Activated CD8-positive, alpha-beta T cell treated with anti-CD3 and anti-CD28 coated beads for 36 hours (primary cell): Measurements from ENCODE around the gene CMC4. TPM values are rescaled to one million over a fixed set of nuclear protein-coding genes. Genes with fewer than 3 reads are reported as not detected.

Experiments
- ATAC-seq: fragments of 200-7000 bp; cut with Tn5 transposase; one replicate; pipeline ENCODE4 v1.10.0; 2021; ENCODE audit warnings: mild to moderate bottlenecking, moderate library complexity
- CTCF ChIA-PET: fragments of 350-600 bp; sonication (Branson Sonifier 250); formaldehyde crosslinking; loops from one replicate; lab custom pipeline; 2021; ENCODE audit warnings: antibody characterized with exemption; lab: Charles Lee
- POLR2A ChIA-PET: fragments of 350-600 bp; sonication (Branson Sonifier 250); formaldehyde crosslinking; loops from one replicate; lab custom pipeline; 2021; ENCODE audit warnings: antibody characterized with exemption; lab: Charles Lee
- DNase-seq: peaks from one replicate; pipeline ENCODE4 v3.0.0-alpha.2; 2020
- H3K27ac Mint-ChIP-seq: one replicate; pipeline ENCODE4 v1.8.0; 2021; ENCODE audit warnings: mild to moderate bottlenecking, mixed read lengths
- H3K27me3 Mint-ChIP-seq: one replicate; pipeline ENCODE4 v1.8.0; 2021; ENCODE audit warnings: mixed read lengths
- H3K36me3 Mint-ChIP-seq: one replicate; pipeline ENCODE4 v1.8.0; 2021; ENCODE audit warnings: low read depth, mixed read lengths
- H3K4me1 Mint-ChIP-seq: one replicate; pipeline ENCODE4 v1.8.0; 2021; ENCODE audit warnings: low read depth, mixed read lengths
- H3K4me3 Mint-ChIP-seq: one replicate; pipeline ENCODE4 v1.8.0; 2021; ENCODE audit warnings: mild to moderate bottlenecking, moderate library complexity, mixed read lengths
- H3K9me3 Mint-ChIP-seq: one replicate; pipeline ENCODE4 v1.8.0; 2021; ENCODE audit warnings: mixed read lengths
- CTCF ChIP-seq: fragments of 200-600 bp; IDR thresholded peaks from one replicate; pipeline ENCODE4 v1.8.0; 2022; ENCODE audit warnings: antibody characterized with exemption, mild to moderate bottlenecking
- intact Hi-C: fragments of 100-400 bp; cut with micrococcal nuclease; formaldehyde crosslinking; loops from one replicate; pipeline ENCODE4 v1.10.0; 2022
- total RNA-seq, 2 experiments: library from RNA; stranded (reverse); gene quantifications; one replicate each; pipeline ENCODE4 v1.2.3, GENCODE V29; 2021

The CMC4 gene
- total RNA-seq, 2 experiments from 2014 or later, result 3.8 to 5.1 TPM

GRCh38 chrX:155020591-155020990 lies 50.3 kb downstream of the CMC4 start:
- H3K27me3 Mint-ChIP-seq, result no peaks in the 10 kb centered on the region
- no peak overlapping the region for H3K27ac Mint-ChIP-seq
- ATAC-seq, result no peak
- no peak overlapping the region for H3K4me3 Mint-ChIP-seq
- no peak for DNase-seq
- intact Hi-C loops, result no loop called here
- TF ChIP-seq CTCF, result no peak
- POLR2A ChIA-PET, result no interaction called here
- no peaks in the 10 kb centered on the region for H3K36me3 Mint-ChIP-seq
- no peaks in the 10 kb centered on the region for H3K9me3 Mint-ChIP-seq
- H3K4me1 Mint-ChIP-seq, result peaks cover 5% of the 10 kb centered on the region
- CTCF ChIA-PET, result no interaction called here

Other genes with a start within 250 kb of the CMC4 start
- not detected for gene SMIM9, start 236.5 kb downstream of the CMC4 start, total RNA-seq
- gene F8A1, start 184.8 kb downstream of the CMC4 start, total RNA-seq, result 10 to 100 TPM; 38.2 to 40.6 TPM
- gene F8, start 48.4 kb downstream of the CMC4 start, total RNA-seq, result 1 to 10 TPM; 4.1 to 4.4 TPM
- 10 to 100 TPM; 83.7 to 89.0 TPM for gene FUNDC2, start 44.3 kb downstream of the CMC4 start, total RNA-seq
- gene MTCP1, start within 50 bp of the CMC4 start, total RNA-seq, result 10 to 100 TPM; 23.4 to 23.9 TPM
- gene BRCC3, start 372 bp upstream of the CMC4 start, total RNA-seq, result 10 to 100 TPM; 30.0 to 32.5 TPM
- gene VBP1, start 145.3 kb upstream of the CMC4 start, total RNA-seq, result 10 to 100 TPM; 76.6 to 81.0 TPM
- gene RAB39B, start 193.4 kb upstream of the CMC4 start, total RNA-seq, result 10 to 100 TPM; 12.0 to 13.2 TPM